HL-60 (cell line): ENCODE results near the gene PDLIM5.

Source experiments
- DNase-seq, 2 experiments: peaks; one replicate each; pipeline ENCODE4 v3.0.0-alpha.2; 2010 to 2020; ENCODE audit warnings: low read depth in 1 of 2, low spot score in 1 of 2
- H3K27ac ChIP-seq: fragments of 250-450 bp; sonication (Bioruptor Pico); replicated peaks from 2 replicates; pipeline ENCODE4 v1.5.1; 2020; ENCODE audit warnings: mild to moderate bottlenecking, moderate library complexity
- H3K27me3 ChIP-seq: fragments of 250-450 bp; sonication (Bioruptor Pico); 2 replicates; pipeline ENCODE4 v1.5.1; 2021; ENCODE audit warnings: mild to moderate bottlenecking, moderate library complexity; ENCODE audit not compliant: insufficient read depth, poor library complexity, severe bottlenecking
- H3K4me3 ChIP-seq: replicated peaks from 2 replicates; pipeline ENCODE4 v1.5.1; 2011; ENCODE audit warnings: mild to moderate bottlenecking, control low read depth, low read length; ENCODE audit not compliant: insufficient read depth
- CTCF ChIP-seq: IDR thresholded peaks from one replicate; pipeline ENCODE4 v1.5.1; 2011; ENCODE audit warnings: low read length, control low read depth, inconsistent platforms; ENCODE audit not compliant: insufficient read depth
- GABPA ChIP-seq: IDR thresholded peaks from 2 replicates; pipeline ENCODE4 v1.6.1; 2012; ENCODE audit warnings: low read depth
- POLR2AphosphoS5 ChIP-seq: IDR thresholded peaks from 2 replicates; pipeline ENCODE4 v1.6.1; 2012; ENCODE audit warnings: low read depth
- REST ChIP-seq: IDR thresholded peaks from 2 replicates; pipeline ENCODE4 v1.6.1; 2012; ENCODE audit warnings: low read depth; ENCODE audit not compliant: insufficient replicate concordance
- SPI1 ChIP-seq: IDR thresholded peaks from 2 replicates; pipeline ENCODE4 v1.6.1; 2012; ENCODE audit warnings: low read depth, mild to moderate bottlenecking, borderline replicate concordance

PDLIM5 gene

GRCh38 chr4:94650134-94650495 is 198.4 kb downstream of the PDLIM5 start:
- no peak for DNase-seq
- TF ChIP-seq CTCF = no peak
- TF ChIP-seq REST = no peak
- TF ChIP-seq SPI1 = no peak
- no peak for TF ChIP-seq GABPA
- no peak for TF ChIP-seq POLR2AphosphoS5
- no peaks in the 10 kb centered on the region for H3K27me3 ChIP-seq
- no peak overlapping the region for H3K27ac ChIP-seq
- H3K4me3 ChIP-seq = no peak overlapping the region

- Histone ChIP-seq H3K4me3 (no peak overlapping the region), H3K27me3 (no peaks in the 10 kb centered on the region), H3K27ac (no peak overlapping the region)
- no peak for DNase-seq
- TF ChIP-seq SPI1 (no peak), CTCF (no peak), REST (no peak)
Measured at GRCh38 chr4:94650690-94651089, 198.9 kb downstream of the PDLIM5 start.

GRCh38 chr4:94653095-94653649 is 201.4 kb downstream of the PDLIM5 start:
- Histone ChIP-seq H3K27me3 (no peaks in the 10 kb centered on the region), H3K4me3 (no peak overlapping the region), H3K27ac (no peak overlapping the region)
- TF ChIP-seq SPI1 (no peak), POLR2AphosphoS5 (no peak)
- DNase-seq = no peak

GRCh38 chr4:94653984-94654609 is 202.4 kb downstream of the PDLIM5 start:
- DNase-seq = no peak
- Histone ChIP-seq H3K4me3 (no peak overlapping the region), H3K27ac (no peak overlapping the region), H3K27me3 (no peaks in the 10 kb centered on the region)
- TF ChIP-seq GABPA (no peak), CTCF (no peak), REST (no peak), POLR2AphosphoS5 (no peak), SPI1 (no peak)
